Measurements from ENCODE around the gene TRMT10A. TPM values are rescaled to one million over a fixed set of nuclear protein-coding genes. Genes with fewer than 3 reads are reported as not detected.

Gene TRMT10A
- total and polyA plus RNA-seq, 3 donors from 2014 or later: 13.1 to 21.4 (median 16.1) TPM

Other genes with a start within 250 kb of the TRMT10A start
- 1 to 10 TPM; 6.4 to 9.4 TPM for gene ADH1B, start 242.6 kb downstream of the TRMT10A start, total RNA-seq
- gene ADH1B, start 242.6 kb downstream of the TRMT10A start, polyA plus RNA-seq (ENCODE audit: insufficient read depth, low read depth, low replicate concordance): 24.6 TPM
- gene ADH1C, start 211.3 kb downstream of the TRMT10A start, total RNA-seq: 1 to 10 TPM in 1 of 2 donors, under 1 TPM in 1; 0.43 to 2.4 TPM
- 2.6 TPM for gene ADH1C, start 211.3 kb downstream of the TRMT10A start, polyA plus RNA-seq (ENCODE audit: insufficient read depth, low read depth, low replicate concordance)
- not detected for gene ADH7, start 128.7 kb downstream of the TRMT10A start, total RNA-seq
- gene ADH7, start 128.7 kb downstream of the TRMT10A start, polyA plus RNA-seq (ENCODE audit: insufficient read depth, low read depth, low replicate concordance): not detected
- 10 to 100 TPM; 10.9 to 18.9 TPM for gene C4orf17, start 53.0 kb downstream of the TRMT10A start, total RNA-seq
- gene C4orf17, start 53.0 kb downstream of the TRMT10A start, polyA plus RNA-seq (ENCODE audit: insufficient read depth, low read depth, low replicate concordance): 51.2 TPM
- 10 to 100 TPM in 1 of 2 donors, 1 to 10 TPM in 1; 6.8 to 15.4 TPM for gene MTTP, start 10.8 kb upstream of the TRMT10A start, total RNA-seq
- gene MTTP, start 10.8 kb upstream of the TRMT10A start, polyA plus RNA-seq (ENCODE audit: insufficient read depth, low read depth, low replicate concordance): 26.0 TPM
- under 1 TPM; 0.39 to 0.81 TPM for gene C4orf54, start 93.8 kb upstream of the TRMT10A start, total RNA-seq
- 0.46 TPM for gene C4orf54, start 93.8 kb upstream of the TRMT10A start, polyA plus RNA-seq (ENCODE audit: insufficient read depth, low read depth, low replicate concordance)